Measurements from ENCODE around the gene KCTD5. TPM values are rescaled to one million over a fixed set of nuclear protein-coding genes. Genes with fewer than 3 reads are reported as not detected.

KCTD5 gene
- total RNA-seq, 2 experiments from 2014 or later: 27.5 to 30.1 TPM

GRCh38 chr16:2739625-2740430 is 57.5 kb downstream of the KCTD5 start:
- Mint-ChIP-seq H3K4me3 (peak overlapping the region; percentile 35), H3K4me1 (peaks cover 10% of the 10 kb centered on the region), H3K9me3 (no peaks in the 10 kb centered on the region), H3K27me3 (peaks cover 3% of the 10 kb centered on the region), H3K36me3 (no peaks in the 10 kb centered on the region), H3K27ac (peak overlapping the region; percentile 88)
- DNase-seq (peak; percentile 63), ATAC-seq (ENCODE audit: low read depth) (peak; percentile 97)
- POLR2A ChIA-PET: interaction anchor here (0.5 to 2.3 kb wide), 4 partner anchors 13 to 57 kb away, joined by 3 to 12 read pairs (median 3); partner anchors contain the start of genes KCTD5 and SRRM2

- H3K9me3 Mint-ChIP-seq: no peaks in the 10 kb centered on the region
- H3K36me3 Mint-ChIP-seq: no peaks in the 10 kb centered on the region
- POLR2A ChIA-PET: interaction anchor here (0.5 to 2.3 kb wide), 3 partner anchors 12 to 27 kb away, joined by 3 to 12 read pairs (median 3); partner anchors contain the start of gene SRRM2
Measured at GRCh38 chr16:2740476-2740875, 58.2 kb downstream of the KCTD5 start.

GRCh38 chr16:2741168-2741567 is 58.8 kb downstream of the KCTD5 start:
- ATAC-seq (ENCODE audit: low read depth) (no peak), DNase-seq (no peak)
- Mint-ChIP-seq H3K27ac (no peak overlapping the region), H3K9me3 (no peaks in the 10 kb centered on the region), H3K4me3 (no peak overlapping the region), H3K27me3 (peaks cover 3% of the 10 kb centered on the region), H3K36me3 (no peaks in the 10 kb centered on the region), H3K4me1 (peaks cover 8% of the 10 kb centered on the region)
- POLR2A ChIA-PET: interaction anchor here (1.3 to 2.3 kb wide), 2 partner anchors 12 to 59 kb away, joined by 3 to 12 read pairs; partner anchors contain the start of genes KCTD5 and SRRM2

More at GRCh38 chr16:2740476-2740875, 58.2 kb downstream of the KCTD5 start:
- no peak for DNase-seq
- no peak for ATAC-seq (ENCODE audit: low read depth)
- Mint-ChIP-seq H3K27ac (peak overlapping the region; percentile 88), H3K4me1 (peaks cover 8% of the 10 kb centered on the region), H3K27me3 (peaks cover 3% of the 10 kb centered on the region), H3K4me3 (no peak overlapping the region)

GRCh38 chr16:2742323-2743006 is 60.1 kb downstream of the KCTD5 start:
- H3K4me3 Mint-ChIP-seq: no peak overlapping the region
- no peak for ATAC-seq (ENCODE audit: low read depth)

GRCh38 chr16:2743007-2743810 is 60.9 kb downstream of the KCTD5 start:
- Mint-ChIP-seq H3K36me3 (no peaks in the 10 kb centered on the region), H3K4me1 (peaks cover 8% of the 10 kb centered on the region), H3K4me3 (no peak overlapping the region), H3K9me3 (no peaks in the 10 kb centered on the region), H3K27ac (no peak overlapping the region), H3K27me3 (peaks cover 3% of the 10 kb centered on the region)
- POLR2A ChIA-PET: no interaction called here
- ATAC-seq (ENCODE audit: low read depth) (no peak), DNase-seq (no peak)

More at GRCh38 chr16:2742323-2743006, 60.1 kb downstream of the KCTD5 start:
- H3K9me3 Mint-ChIP-seq: no peaks in the 10 kb centered on the region
- H3K36me3 Mint-ChIP-seq: no peaks in the 10 kb centered on the region
- POLR2A ChIA-PET: no interaction called here
- H3K27ac Mint-ChIP-seq: no peak overlapping the region
- DNase-seq: no peak
- H3K27me3 Mint-ChIP-seq: peaks cover 3% of the 10 kb centered on the region
- peaks cover 8% of the 10 kb centered on the region for H3K4me1 Mint-ChIP-seq

GRCh38 chr16:2744711-2745110 is 62.4 kb downstream of the KCTD5 start:
- H3K27ac Mint-ChIP-seq: no peak overlapping the region
- no peak overlapping the region for H3K4me3 Mint-ChIP-seq

GRCh38 chr16:2745116-2745890 is 63.0 kb downstream of the KCTD5 start:
- Mint-ChIP-seq H3K27me3 (peaks cover 3% of the 10 kb centered on the region), H3K27ac (no peak overlapping the region), H3K4me1 (peaks cover 16% of the 10 kb centered on the region), H3K4me3 (no peak overlapping the region), H3K9me3 (no peaks in the 10 kb centered on the region), H3K36me3 (peaks cover 2% of the 10 kb centered on the region)
- no peak for DNase-seq
- ATAC-seq (ENCODE audit: low read depth): no peak
- POLR2A ChIA-PET: interaction anchor here (0.6 to 1.2 kb wide), 4 partner anchors 8 to 579 kb away, joined by 3 to 4 read pairs (median 3); partner anchors contain the start of gene KCTD5

More at GRCh38 chr16:2744711-2745110, 62.4 kb downstream of the KCTD5 start:
- POLR2A ChIA-PET: interaction anchor here (0.7 kb wide), 1 partner anchor 8 kb away, joined by 3 read pairs; no protein-coding TSS in a partner anchor
- Mint-ChIP-seq H3K36me3 (peaks cover 2% of the 10 kb centered on the region), H3K9me3 (no peaks in the 10 kb centered on the region), H3K27me3 (peaks cover 3% of the 10 kb centered on the region), H3K4me1 (peaks cover 14% of the 10 kb centered on the region)
- no peak for DNase-seq
- ATAC-seq (ENCODE audit: low read depth): no peak

- Mint-ChIP-seq H3K27ac (no peak overlapping the region), H3K4me1 (peaks cover 18% of the 10 kb centered on the region), H3K9me3 (no peaks in the 10 kb centered on the region), H3K27me3 (peaks cover 3% of the 10 kb centered on the region), H3K36me3 (peaks cover 2% of the 10 kb centered on the region), H3K4me3 (no peak overlapping the region)
- POLR2A ChIA-PET: interaction anchor here (0.6 to 1.2 kb wide), 3 partner anchors 18 to 579 kb away, joined by 3 to 4 read pairs (median 3); partner anchors contain the start of gene KCTD5
- DNase-seq (no peak), ATAC-seq (ENCODE audit: low read depth) (no peak)
Measured at GRCh38 chr16:2745961-2746360, 63.6 kb downstream of the KCTD5 start.

- peaks cover 3% of the 10 kb centered on the region for H3K27me3 Mint-ChIP-seq
- H3K4me3 Mint-ChIP-seq: no peak overlapping the region
- ATAC-seq (ENCODE audit: low read depth) (no peak), DNase-seq (no peak)
- peak overlapping the region; percentile 68 for H3K27ac Mint-ChIP-seq
- peaks cover 28% of the 10 kb centered on the region for H3K4me1 Mint-ChIP-seq
- POLR2A ChIA-PET: no interaction called here
- H3K9me3 Mint-ChIP-seq: no peaks in the 10 kb centered on the region
- peaks cover 8% of the 10 kb centered on the region for H3K36me3 Mint-ChIP-seq
Measured at GRCh38 chr16:2748757-2749455, 66.6 kb downstream of the KCTD5 start.

- Mint-ChIP-seq H3K4me3 (peak overlapping the region; percentile 25), H3K27me3 (peaks cover 3% of the 10 kb centered on the region), H3K36me3 (peaks cover 13% of the 10 kb centered on the region), H3K27ac (peak overlapping the region; percentile 68), H3K4me1 (peaks cover 34% of the 10 kb centered on the region), H3K9me3 (no peaks in the 10 kb centered on the region)
- no peak for DNase-seq
- ATAC-seq (ENCODE audit: low read depth): no peak
- POLR2A ChIA-PET: no interaction called here
Measured at GRCh38 chr16:2749476-2749875, 67.2 kb downstream of the KCTD5 start.

- Mint-ChIP-seq H3K27ac (peak overlapping the region; percentile 97), H3K4me1 (peaks cover 37% of the 10 kb centered on the region), H3K36me3 (peaks cover 14% of the 10 kb centered on the region), H3K4me3 (peak overlapping the region; percentile 91), H3K9me3 (no peaks in the 10 kb centered on the region), H3K27me3 (no peaks in the 10 kb centered on the region)
- DNase-seq (peak; percentile 41), ATAC-seq (ENCODE audit: low read depth) (no peak)
- POLR2A ChIA-PET: no interaction called here
Measured at GRCh38 chr16:2749936-2750335, 67.6 kb downstream of the KCTD5 start.

Measured in activated naive CD8-positive, alpha-beta T cell treated with anti-CD3 and anti-CD28 coated beads, Interleukin-2, amount 10 ng/mL, durations not matched to agents 7 days and 5 days (primary cell).